Astrocyte (in vitro differentiated cells and primary cell): ENCODE measurements around the gene ETS1. TPM values are rescaled to one million over a fixed set of nuclear protein-coding genes. Genes with fewer than 3 reads are reported as not detected.

Experiments
- DNase-seq: peaks from one replicate; pipeline ENCODE4 v3.0.0-alpha.2; 2010; ENCODE audit warnings: low read depth
- FAIRE-seq: peaks from 2 replicates; lab custom pipeline; 2011; peaks lifted over from hg19 to GRCh38; lab: Jason Lieb, UNC
- H2AFZ ChIP-seq: 2 replicates; pipeline ENCODE4 v1.6.0; 2012; ENCODE audit warnings: low read depth, low read length, inconsistent platforms
- H3K27ac ChIP-seq: 2 replicates; pipeline ENCODE4 v1.5.1; 2011; ENCODE audit warnings: low read depth, low read length, inconsistent platforms
- H3K27me3 ChIP-seq: 2 replicates; pipeline ENCODE4 v1.6.0; 2011; ENCODE audit warnings: low read length, inconsistent platforms; ENCODE audit not compliant: insufficient read depth
- H3K36me3 ChIP-seq: 2 replicates; pipeline ENCODE4 v1.5.1; 2011; ENCODE audit warnings: low read length, inconsistent platforms; ENCODE audit not compliant: insufficient read depth
- H3K4me1 ChIP-seq: 2 replicates; pipeline ENCODE4 v1.5.1; 2011; ENCODE audit warnings: low read length, inconsistent platforms; ENCODE audit not compliant: insufficient read depth
- H3K4me2 ChIP-seq: 2 replicates; pipeline ENCODE4 v1.6.0; 2012; ENCODE audit warnings: low read length, inconsistent platforms
- H3K4me3 ChIP-seq: 2 replicates; pipeline ENCODE4 v1.5.1; 2011; ENCODE audit warnings: low read depth, mild to moderate bottlenecking, low read length, inconsistent platforms; ENCODE audit not compliant: insufficient read depth
- H3K79me2 ChIP-seq: 2 replicates; pipeline ENCODE4 v1.6.0; 2012; ENCODE audit warnings: mild to moderate bottlenecking, low read length, inconsistent platforms; ENCODE audit not compliant: insufficient read depth
- H3K9ac ChIP-seq: 2 replicates; pipeline ENCODE4 v1.6.0; 2012; ENCODE audit warnings: mild to moderate bottlenecking, low read length, inconsistent platforms
- H3K9me3 ChIP-seq: 2 replicates; pipeline ENCODE4 v1.5.1; 2012; ENCODE audit warnings: low read depth, mild to moderate bottlenecking, low read length, inconsistent platforms; ENCODE audit not compliant: insufficient read depth
- H4K20me1 ChIP-seq: 2 replicates; pipeline ENCODE4 v1.6.0; 2012; ENCODE audit warnings: low read length, inconsistent platforms; ENCODE audit not compliant: insufficient read depth
- H3K27ac Mint-ChIP-seq: one replicate; pipeline ENCODE4 v1.8.0; 2021; ENCODE audit warnings: mild to moderate bottlenecking, mixed read lengths; ENCODE audit not compliant: unreplicated experiment
- H3K27me3 Mint-ChIP-seq: one replicate; pipeline ENCODE4 v1.8.0; 2021; ENCODE audit warnings: low read depth, mixed read lengths; ENCODE audit not compliant: unreplicated experiment
- H3K36me3 Mint-ChIP-seq: one replicate; pipeline ENCODE4 v1.8.0; 2021; ENCODE audit warnings: low read depth, mixed read lengths; ENCODE audit not compliant: unreplicated experiment
- H3K4me1 Mint-ChIP-seq: one replicate; pipeline ENCODE4 v1.8.0; 2021; ENCODE audit warnings: low read depth, mixed read lengths; ENCODE audit not compliant: unreplicated experiment
- H3K4me3 Mint-ChIP-seq: one replicate; pipeline ENCODE4 v1.8.0; 2021; ENCODE audit warnings: mild to moderate bottlenecking, moderate library complexity, mixed read lengths; ENCODE audit not compliant: unreplicated experiment
- H3K9me3 Mint-ChIP-seq: one replicate; pipeline ENCODE4 v1.8.0; 2021; ENCODE audit warnings: mild to moderate bottlenecking, mixed read lengths; ENCODE audit not compliant: unreplicated experiment
- EZH2 ChIP-seq: IDR thresholded peaks from 2 replicates; pipeline ENCODE4 v1.6.1; 2012; ENCODE audit warnings: mild to moderate bottlenecking, low read length, inconsistent platforms; ENCODE audit not compliant: insufficient read depth
- total RNA-seq: library from RNA; stranded (reverse); gene quantifications from 2 replicates; pipeline ENCODE4 v1.2.1, GENCODE V29; 2021
- TF ChIP-seq, protein P1 (sequence below): IDR thresholded peaks from 2 replicates; pipeline ENCODE4 v1.5.1; 2011; ENCODE audit warnings: low read depth, mild to moderate bottlenecking, inconsistent platforms, low read length, moderate library complexity; ENCODE audit not compliant: insufficient read depth

The ETS1 gene
- total RNA-seq, 1 donor from 2014 or later, result 107 TPM

DNA sequence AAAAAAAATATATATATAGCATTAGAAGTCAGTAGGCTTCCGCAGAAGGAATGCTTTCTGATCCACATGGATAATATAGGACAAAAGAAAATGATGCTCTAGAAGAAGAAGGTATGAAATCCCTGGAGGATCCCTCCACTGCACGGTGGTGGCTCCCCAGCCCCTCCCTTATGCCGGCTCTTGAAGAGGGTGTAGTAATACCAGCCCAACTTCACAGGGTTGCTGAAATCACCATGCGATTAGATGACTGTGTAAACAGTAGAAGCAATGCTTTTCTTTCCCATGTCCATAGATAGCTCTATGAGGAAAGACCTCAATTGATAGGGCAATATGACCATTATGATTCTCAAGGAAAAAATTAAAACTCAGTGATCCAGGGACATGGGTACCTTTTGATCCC, 3.2 kb upstream of the ETS1 start:
- Histone ChIP-seq H3K4me3 (no peak overlapping the region), H3K36me3 (no peaks in the 10 kb centered on the region), H3K9ac (no peak overlapping the region), H3K27ac (no peak overlapping the region), H4K20me1 (no peaks in the 10 kb centered on the region), H3K4me2 (no peak overlapping the region), H3K79me2 (no peaks in the 10 kb centered on the region), H3K4me1 (peaks cover 5% of the 10 kb centered on the region), H3K27me3 (peaks cover 19% of the 10 kb centered on the region), H3K9me3 (no peaks in the 10 kb centered on the region), H2AFZ (no peak overlapping the region)
- H3K9me3 Mint-ChIP-seq, result no peaks in the 10 kb centered on the region
- H3K27ac Mint-ChIP-seq, result no peak overlapping the region
- FAIRE-seq, result no peak
- peaks cover 34% of the 10 kb centered on the region for H3K4me1 Mint-ChIP-seq
- no peak for DNase-seq
- TF ChIP-seq EZH2, result no peak
- TF ChIP-seq, protein P1, sequence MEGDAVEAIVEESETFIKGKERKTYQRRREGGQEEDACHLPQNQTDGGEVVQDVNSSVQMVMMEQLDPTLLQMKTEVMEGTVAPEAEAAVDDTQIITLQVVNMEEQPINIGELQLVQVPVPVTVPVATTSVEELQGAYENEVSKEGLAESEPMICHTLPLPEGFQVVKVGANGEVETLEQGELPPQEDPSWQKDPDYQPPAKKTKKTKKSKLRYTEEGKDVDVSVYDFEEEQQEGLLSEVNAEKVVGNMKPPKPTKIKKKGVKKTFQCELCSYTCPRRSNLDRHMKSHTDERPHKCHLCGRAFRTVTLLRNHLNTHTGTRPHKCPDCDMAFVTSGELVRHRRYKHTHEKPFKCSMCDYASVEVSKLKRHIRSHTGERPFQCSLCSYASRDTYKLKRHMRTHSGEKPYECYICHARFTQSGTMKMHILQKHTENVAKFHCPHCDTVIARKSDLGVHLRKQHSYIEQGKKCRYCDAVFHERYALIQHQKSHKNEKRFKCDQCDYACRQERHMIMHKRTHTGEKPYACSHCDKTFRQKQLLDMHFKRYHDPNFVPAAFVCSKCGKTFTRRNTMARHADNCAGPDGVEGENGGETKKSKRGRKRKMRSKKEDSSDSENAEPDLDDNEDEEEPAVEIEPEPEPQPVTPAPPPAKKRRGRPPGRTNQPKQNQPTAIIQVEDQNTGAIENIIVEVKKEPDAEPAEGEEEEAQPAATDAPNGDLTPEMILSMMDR, result no peak
- H3K4me3 Mint-ChIP-seq, result no peak overlapping the region
- no peaks in the 10 kb centered on the region for H3K27me3 Mint-ChIP-seq
- H3K36me3 Mint-ChIP-seq, result no peaks in the 10 kb centered on the region

DNA sequence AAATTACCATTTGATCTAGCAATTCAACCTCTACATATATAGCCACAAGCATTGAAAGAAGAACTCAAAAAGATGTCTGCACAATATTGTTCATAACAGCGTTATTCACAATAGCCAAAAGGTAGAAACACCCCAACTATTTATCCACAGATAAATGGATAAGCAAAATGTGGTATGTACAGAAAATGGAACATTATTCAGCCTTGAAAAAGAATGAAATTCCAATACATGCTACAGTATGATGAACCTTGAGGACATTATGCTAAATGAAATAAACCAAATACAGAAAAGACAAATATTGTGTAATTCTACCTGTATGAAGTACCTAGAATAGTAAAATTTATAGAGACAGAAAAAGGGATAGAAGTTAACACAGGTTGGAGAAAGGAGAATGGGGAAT, 2.6 kb upstream of the ETS1 start:
- H3K36me3 ChIP-seq, result no peaks in the 10 kb centered on the region
- H3K27me3 ChIP-seq, result peaks cover 21% of the 10 kb centered on the region
- DNase-seq (no peak), FAIRE-seq (no peak)
- H3K9me3 ChIP-seq, result no peaks in the 10 kb centered on the region
- no peak overlapping the region for H3K9ac ChIP-seq
- H3K4me2 ChIP-seq, result no peak overlapping the region
- no peak overlapping the region for H3K4me3 ChIP-seq
- Mint-ChIP-seq H3K27me3 (no peaks in the 10 kb centered on the region), H3K36me3 (no peaks in the 10 kb centered on the region), H3K27ac (no peak overlapping the region), H3K4me1 (peaks cover 29% of the 10 kb centered on the region), H3K9me3 (no peaks in the 10 kb centered on the region), H3K4me3 (no peak overlapping the region)
- peaks cover 5% of the 10 kb centered on the region for H3K4me1 ChIP-seq
- no peaks in the 10 kb centered on the region for H3K79me2 ChIP-seq
- no peak overlapping the region for H2AFZ ChIP-seq
- H3K27ac ChIP-seq, result no peak overlapping the region
- H4K20me1 ChIP-seq, result no peaks in the 10 kb centered on the region
- TF ChIP-seq, protein P1, result no peak
- no peak for TF ChIP-seq EZH2

DNA sequence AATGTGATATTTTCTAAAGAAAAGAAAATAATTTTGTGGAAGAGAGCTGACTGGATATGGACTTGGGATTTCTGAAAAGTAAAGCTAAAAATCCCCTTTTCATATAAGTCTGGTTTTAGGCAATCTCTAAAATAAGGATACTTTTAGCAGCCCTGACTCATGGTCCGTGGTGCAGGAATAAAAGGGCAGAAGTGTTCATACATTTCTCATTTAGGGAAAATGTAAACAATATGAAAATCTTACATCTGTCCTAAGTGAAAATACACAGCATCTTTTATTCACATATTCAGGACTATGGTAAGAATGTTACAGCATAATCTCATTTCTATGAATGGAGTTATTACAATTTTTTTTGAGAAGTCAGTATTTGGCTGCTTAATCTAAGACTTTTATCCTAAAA, 735 bp upstream of the ETS1 start:
- Histone ChIP-seq H3K4me1 (peaks cover 3% of the 10 kb centered on the region), H3K4me2 (no peak overlapping the region), H4K20me1 (no peaks in the 10 kb centered on the region), H3K9ac (no peak overlapping the region), H3K9me3 (no peaks in the 10 kb centered on the region), H3K27ac (no peak overlapping the region), H3K4me3 (no peak overlapping the region), H3K36me3 (no peaks in the 10 kb centered on the region), H3K79me2 (no peaks in the 10 kb centered on the region), H3K27me3 (peaks cover 21% of the 10 kb centered on the region), H2AFZ (no peak overlapping the region)
- Mint-ChIP-seq H3K36me3 (no peaks in the 10 kb centered on the region), H3K27ac (no peak overlapping the region), H3K4me1 (peaks cover 24% of the 10 kb centered on the region), H3K9me3 (no peaks in the 10 kb centered on the region), H3K27me3 (no peaks in the 10 kb centered on the region), H3K4me3 (no peak overlapping the region)
- FAIRE-seq, result no peak
- DNase-seq, result no peak
- TF ChIP-seq, protein P1, result no peak
- TF ChIP-seq EZH2, result no peak
